WTC11 (cell line): ENCODE results near the gene KRT34.

ENCODE experiments used
- TCF7 ChIP-seq: sonication (generic); formaldehyde crosslinking; IDR thresholded peaks from 2 replicates; pipeline ENCODE4 v1.8.0; 2022; ENCODE audit warnings: mild to moderate bottlenecking, low read depth, missing genetic modification reagents, moderate library complexity
- TEAD4 ChIP-seq: sonication (generic); formaldehyde crosslinking; IDR thresholded peaks from 2 replicates; pipeline ENCODE4 v1.8.0; 2022; ENCODE audit warnings: mild to moderate bottlenecking, missing genetic modification reagents
- ZBTB21 ChIP-seq: sonication (generic); formaldehyde crosslinking; IDR thresholded peaks from 2 replicates; pipeline ENCODE4 v1.8.1; 2023; ENCODE audit warnings: mild to moderate bottlenecking, missing genetic modification reagents, borderline replicate concordance
- ZNF232 ChIP-seq: sonication (generic); formaldehyde crosslinking; IDR thresholded peaks from 2 replicates; pipeline ENCODE4 v1.8.0; 2022; ENCODE audit warnings: mild to moderate bottlenecking, missing genetic modification reagents
- ZNF423 ChIP-seq: fragments of 250-450 bp; sonication (Bioruptor Pico); IDR thresholded peaks from 2 replicates; pipeline ENCODE4 v2.1.2; 2022; ENCODE audit warnings: mild to moderate bottlenecking, moderate library complexity
- TF ChIP-seq, protein P1 (sequence below): fragments of 200-600 bp; IDR thresholded peaks from 2 replicates; pipeline ENCODE4 v1.8.0; 2022; ENCODE audit warnings: antibody characterized with exemption
- TF ChIP-seq, protein P2 (sequence below): sonication (generic); formaldehyde crosslinking; IDR thresholded peaks from 2 replicates; pipeline ENCODE4 v1.8.1; 2023; ENCODE audit warnings: mild to moderate bottlenecking, missing genetic modification reagents
- TF ChIP-seq, protein P3 (sequence below): sonication (generic); formaldehyde crosslinking; IDR thresholded peaks from 2 replicates; pipeline ENCODE4 v1.8.1; 2023; ENCODE audit warnings: mild to moderate bottlenecking, moderate library complexity, missing genetic modification reagents

DNA sequence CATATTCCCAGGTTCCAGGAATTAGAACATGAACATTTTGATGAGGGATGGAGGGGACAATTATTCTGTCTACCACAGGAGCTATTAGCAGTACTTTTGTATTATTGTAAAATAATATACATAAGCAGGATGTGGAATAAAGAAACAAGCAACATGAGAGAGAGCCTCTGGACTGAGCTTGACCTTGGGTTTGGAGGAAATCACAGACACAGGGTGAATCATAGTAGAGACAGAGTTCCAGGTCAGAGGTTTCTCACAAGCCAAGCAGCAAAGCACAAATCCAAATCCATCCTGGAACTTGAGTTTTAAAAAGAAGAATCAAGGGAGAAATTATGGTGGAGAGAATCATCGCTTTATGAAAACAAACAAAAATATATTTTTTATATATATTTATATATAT lies 10.2 kb upstream of the KRT34 start:
- TF ChIP-seq TEAD4 (CRISPR knock-in tag) (no peak), ZNF232 (CRISPR knock-in tag) (no peak), ZBTB21 (CRISPR knock-in tag) (no peak), ZNF423 (no peak), TCF7 (CRISPR knock-in tag) (no peak)
- TF ChIP-seq, protein P1, sequence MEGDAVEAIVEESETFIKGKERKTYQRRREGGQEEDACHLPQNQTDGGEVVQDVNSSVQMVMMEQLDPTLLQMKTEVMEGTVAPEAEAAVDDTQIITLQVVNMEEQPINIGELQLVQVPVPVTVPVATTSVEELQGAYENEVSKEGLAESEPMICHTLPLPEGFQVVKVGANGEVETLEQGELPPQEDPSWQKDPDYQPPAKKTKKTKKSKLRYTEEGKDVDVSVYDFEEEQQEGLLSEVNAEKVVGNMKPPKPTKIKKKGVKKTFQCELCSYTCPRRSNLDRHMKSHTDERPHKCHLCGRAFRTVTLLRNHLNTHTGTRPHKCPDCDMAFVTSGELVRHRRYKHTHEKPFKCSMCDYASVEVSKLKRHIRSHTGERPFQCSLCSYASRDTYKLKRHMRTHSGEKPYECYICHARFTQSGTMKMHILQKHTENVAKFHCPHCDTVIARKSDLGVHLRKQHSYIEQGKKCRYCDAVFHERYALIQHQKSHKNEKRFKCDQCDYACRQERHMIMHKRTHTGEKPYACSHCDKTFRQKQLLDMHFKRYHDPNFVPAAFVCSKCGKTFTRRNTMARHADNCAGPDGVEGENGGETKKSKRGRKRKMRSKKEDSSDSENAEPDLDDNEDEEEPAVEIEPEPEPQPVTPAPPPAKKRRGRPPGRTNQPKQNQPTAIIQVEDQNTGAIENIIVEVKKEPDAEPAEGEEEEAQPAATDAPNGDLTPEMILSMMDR: no peak
- TF ChIP-seq, protein P2, sequence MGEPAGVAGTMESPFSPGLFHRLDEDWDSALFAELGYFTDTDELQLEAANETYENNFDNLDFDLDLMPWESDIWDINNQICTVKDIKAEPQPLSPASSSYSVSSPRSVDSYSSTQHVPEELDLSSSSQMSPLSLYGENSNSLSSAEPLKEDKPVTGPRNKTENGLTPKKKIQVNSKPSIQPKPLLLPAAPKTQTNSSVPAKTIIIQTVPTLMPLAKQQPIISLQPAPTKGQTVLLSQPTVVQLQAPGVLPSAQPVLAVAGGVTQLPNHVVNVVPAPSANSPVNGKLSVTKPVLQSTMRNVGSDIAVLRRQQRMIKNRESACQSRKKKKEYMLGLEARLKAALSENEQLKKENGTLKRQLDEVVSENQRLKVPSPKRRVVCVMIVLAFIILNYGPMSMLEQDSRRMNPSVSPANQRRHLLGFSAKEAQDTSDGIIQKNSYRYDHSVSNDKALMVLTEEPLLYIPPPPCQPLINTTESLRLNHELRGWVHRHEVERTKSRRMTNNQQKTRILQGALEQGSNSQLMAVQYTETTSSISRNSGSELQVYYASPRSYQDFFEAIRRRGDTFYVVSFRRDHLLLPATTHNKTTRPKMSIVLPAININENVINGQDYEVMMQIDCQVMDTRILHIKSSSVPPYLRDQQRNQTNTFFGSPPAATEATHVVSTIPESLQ: no peak
- TF ChIP-seq, protein P3, sequence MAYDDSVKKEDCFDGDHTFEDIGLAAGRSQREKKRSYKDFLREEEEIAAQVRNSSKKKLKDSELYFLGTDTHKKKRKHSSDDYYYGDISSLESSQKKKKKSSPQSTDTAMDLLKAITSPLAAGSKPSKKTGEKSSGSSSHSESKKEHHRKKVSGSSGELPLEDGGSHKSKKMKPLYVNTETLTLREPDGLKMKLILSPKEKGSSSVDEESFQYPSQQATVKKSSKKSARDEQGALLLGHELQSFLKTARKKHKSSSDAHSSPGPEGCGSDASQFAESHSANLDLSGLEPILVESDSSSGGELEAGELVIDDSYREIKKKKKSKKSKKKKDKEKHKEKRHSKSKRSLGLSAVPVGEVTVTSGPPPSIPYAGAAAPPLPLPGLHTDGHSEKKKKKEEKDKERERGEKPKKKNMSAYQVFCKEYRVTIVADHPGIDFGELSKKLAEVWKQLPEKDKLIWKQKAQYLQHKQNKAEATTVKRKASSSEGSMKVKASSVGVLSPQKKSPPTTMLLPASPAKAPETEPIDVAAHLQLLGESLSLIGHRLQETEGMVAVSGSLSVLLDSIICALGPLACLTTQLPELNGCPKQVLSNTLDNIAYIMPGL (CRISPR knock-in tag): no peak
